ENCODE results near the gene CCM2.
"Not testable (repeated sequence)": the region's sequence is repeated elsewhere in the genome, so short reads cannot be mapped to it uniquely, and the experiment has no call there.

Gene CCM2

GRCh38 chr7:44981035-44981706 lies 18.8 kb upstream of the CCM2 start:
- DNase-seq (ENCODE audit: low spot score): no peak

- DNase-seq (ENCODE audit: low spot score): no peak
Observed at GRCh38 chr7:44982535-44982923, 17.5 kb upstream of the CCM2 start.

GRCh38 chr7:44982970-44983369 lies 17.0 kb upstream of the CCM2 start:
- no peak for DNase-seq (ENCODE audit: low spot score)

- no peak for DNase-seq (ENCODE audit: low spot score)
Observed at GRCh38 chr7:44983742-44984477, 16.1 kb upstream of the CCM2 start.

- no peak for DNase-seq (ENCODE audit: low spot score)
Observed at GRCh38 chr7:44984478-44984758, 15.6 kb upstream of the CCM2 start.

- DNase-seq (ENCODE audit: low spot score): no peak
Observed at GRCh38 chr7:44985033-44985695, 14.8 kb upstream of the CCM2 start.

GRCh38 chr7:44985900-44986217 lies 14.1 kb upstream of the CCM2 start:
- DNase-seq (ENCODE audit: low spot score): no peak

GRCh38 chr7:44986218-44987053 lies 13.6 kb upstream of the CCM2 start:
- DNase-seq (ENCODE audit: low spot score): peak; percentile 92

- DNase-seq (ENCODE audit: low spot score): no peak
Observed at GRCh38 chr7:44987457-44987856, 12.5 kb upstream of the CCM2 start.

GRCh38 chr7:44987996-44988395 lies 12.0 kb upstream of the CCM2 start:
- DNase-seq (ENCODE audit: low spot score): no peak

GRCh38 chr7:44988701-44989100 lies 11.3 kb upstream of the CCM2 start:
- peak; percentile 47 for DNase-seq (ENCODE audit: low spot score)

GRCh38 chr7:44989132-44989531 lies 10.9 kb upstream of the CCM2 start:
- no peak for DNase-seq (ENCODE audit: low spot score)

- peak; percentile 64 for DNase-seq (ENCODE audit: low spot score)
Observed at GRCh38 chr7:44990109-44991023, 9.6 kb upstream of the CCM2 start.

GRCh38 chr7:44992004-44992795 lies 7.8 kb upstream of the CCM2 start:
- DNase-seq (ENCODE audit: low spot score): not testable (repeated sequence)

GRCh38 chr7:44994877-44995554 lies 5.0 kb upstream of the CCM2 start:
- DNase-seq (ENCODE audit: low spot score): no peak

- DNase-seq (ENCODE audit: low spot score): no peak
Observed at GRCh38 chr7:44995555-44996493, 4.2 kb upstream of the CCM2 start.

GRCh38 chr7:44998153-44998871 lies 1.7 kb upstream of the CCM2 start:
- no peak for DNase-seq (ENCODE audit: low spot score)

All from putamen (tissue), 1 donor.